Endothelial cell of umbilical vein (primary cell): ENCODE measurements around the gene KMT2B.

ENCODE experiments used
- EZH2 ChIP-seq: IDR thresholded peaks from 2 replicates; pipeline ENCODE4 v1.6.1; 2012; ENCODE audit warnings: borderline replicate concordance, low read depth, mild to moderate bottlenecking, moderate library complexity, low read length, inconsistent platforms; ENCODE audit not compliant: severe bottlenecking
- JUN ChIP-seq: IDR thresholded peaks from 2 replicates; pipeline ENCODE4 v1.6.1; 2011; ENCODE audit warnings: borderline replicate concordance, low read depth; ENCODE audit not compliant: insufficient read length, insufficient read depth

DNA sequence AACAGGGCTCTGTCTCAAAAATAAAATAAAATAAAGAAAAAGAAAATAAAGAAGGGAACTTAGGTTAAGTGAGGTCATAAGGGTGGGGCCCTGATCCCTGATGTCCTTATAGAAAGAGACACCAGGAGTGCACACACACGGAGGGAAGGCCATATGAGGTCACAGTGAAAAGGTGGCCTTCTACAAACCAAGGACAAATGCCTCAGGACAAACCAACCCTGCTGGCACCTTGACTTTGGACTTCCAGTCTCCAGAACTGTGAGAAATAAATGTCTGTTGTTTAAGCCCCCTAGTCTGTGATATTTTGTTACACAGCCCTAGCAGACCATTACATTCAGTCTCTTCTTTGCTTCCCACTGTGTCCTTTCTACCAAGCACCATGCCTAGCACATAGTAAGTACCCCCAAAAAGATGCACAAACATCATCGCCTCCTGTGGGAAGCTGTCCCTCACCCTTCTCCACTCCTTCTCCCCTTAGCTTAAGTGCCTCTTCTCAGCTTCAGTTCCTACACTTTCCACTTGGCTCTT is 21.8 kb upstream of the KMT2B start:
- TF ChIP-seq JUN (no peak), EZH2 (no peak)
